Measurements from ENCODE around the gene PLA2G2A. TPM values are rescaled to one million over a fixed set of nuclear protein-coding genes. Genes with fewer than 3 reads are reported as not detected.
"Not testable (repeated sequence)": the region's sequence is repeated elsewhere in the genome, so short reads cannot be mapped to it uniquely, and the experiment has no call there.

Gene PLA2G2A
- total RNA-seq, 4 donors from 2014 or later, result 22.9 to 212 (median 92.5) TPM

GRCh38 chr1:19988267-19989006 lies 9.0 kb upstream of the PLA2G2A start:
- DNase-seq, result no peak
- Histone ChIP-seq H3K27me3 (no peaks in the 10 kb centered on the region), H3K36me3 (no peaks in the 10 kb centered on the region), H3K4me1 (no peaks in the 10 kb centered on the region), H3K27ac (no peak overlapping the region), H3K4me3 (replicated peaks in 1 of 3) (no peak overlapping the region), H3K9me3 (no peaks in the 10 kb centered on the region)
- TF ChIP-seq POLR2A (IDR thresholded peaks at IDR 0.05) (no peak), CTCF (IDR thresholded peaks at IDR 0.05) (no peak)
- intact Hi-C loops (cut with DNase I), result no loop called here
- 61 to 75% methylated on average over 4 of the region's 4 CpGs for WGBS, 2 donors

- 93 to 94% methylated on average over 2 of the region's 2 CpGs for WGBS, 2 donors
- H3K27me3 ChIP-seq, result no peaks in the 10 kb centered on the region
- H3K4me1 ChIP-seq, result no peaks in the 10 kb centered on the region
- TF ChIP-seq POLR2A (IDR thresholded peaks at IDR 0.05) (no peak), CTCF (IDR thresholded peaks at IDR 0.05) (no peak)
- H3K9me3 ChIP-seq, result no peaks in the 10 kb centered on the region
- DNase-seq, result no peak
- H3K36me3 ChIP-seq, result no peaks in the 10 kb centered on the region
- no peak overlapping the region for H3K27ac ChIP-seq
- no peak overlapping the region for H3K4me3 ChIP-seq (replicated peaks in 1 of 3)
- intact Hi-C loops (cut with DNase I), result no loop called here
Measured at GRCh38 chr1:19987719-19988118, 8.3 kb upstream of the PLA2G2A start.

GRCh38 chr1:19984409-19985016 lies 5.1 kb upstream of the PLA2G2A start:
- H3K36me3 ChIP-seq; intact Hi-C loops (cut with DNase I); H3K27me3 ChIP-seq; H3K4me3 ChIP-seq (replicated peaks in 1 of 3); H3K27ac ChIP-seq; H3K9me3 ChIP-seq; DNase-seq; H3K4me1 ChIP-seq: not testable (repeated sequence)
- 86 to 89% methylated on average over 19 to 23 of the region's 32 CpGs for WGBS, 2 donors

- 69 to 70% methylated on average over 12 of the region's 12 CpGs for WGBS, 2 donors
Measured at GRCh38 chr1:19981507-19982312, 2.3 kb upstream of the PLA2G2A start.

GRCh38 chr1:19981170-19981506 lies 1.7 kb upstream of the PLA2G2A start:
- DNase-seq, result no peak
- Histone ChIP-seq H3K4me3 (replicated peaks in 1 of 3) (no peak overlapping the region), H3K9me3 (no peaks in the 10 kb centered on the region), H3K27ac (no peak overlapping the region), H3K27me3 (no peaks in the 10 kb centered on the region), H3K4me1 (no peaks in the 10 kb centered on the region), H3K36me3 (no peaks in the 10 kb centered on the region)
- TF ChIP-seq CTCF (IDR thresholded peaks at IDR 0.05) (no peak), POLR2A (IDR thresholded peaks at IDR 0.05) (no peak)
- 80 to 81% methylated on average over 1 of the region's 1 CpG for WGBS, 2 donors
- intact Hi-C loops (cut with DNase I), result no loop called here

More at GRCh38 chr1:19981507-19982312, 2.3 kb upstream of the PLA2G2A start:
- Histone ChIP-seq H3K27me3 (no peaks in the 10 kb centered on the region), H3K9me3 (no peaks in the 10 kb centered on the region), H3K4me1 (no peaks in the 10 kb centered on the region), H3K27ac (no peak overlapping the region), H3K4me3 (replicated peaks in 1 of 3) (no peak overlapping the region), H3K36me3 (no peaks in the 10 kb centered on the region)
- intact Hi-C loops (cut with DNase I), result no loop called here
- no peak for DNase-seq
- TF ChIP-seq POLR2A (IDR thresholded peaks at IDR 0.05) (no peak), CTCF (IDR thresholded peaks at IDR 0.05) (no peak)

Measured in thyroid gland (tissue), 4 donors.